ENCODE measurements around the gene PTTG1IP. TPM values are rescaled to one million over a fixed set of nuclear protein-coding genes. Genes with fewer than 3 reads are reported as not detected.
"Not testable (repeated sequence)": the region's sequence is repeated elsewhere in the genome, so short reads cannot be mapped to it uniquely, and the experiment has no call there.

Gene PTTG1IP
- total RNA-seq, 3 donors from 2014 or later, result 33.8 to 37.6 (median 34.6) TPM

GRCh38 chr21:44833663-44834062 lies 39.8 kb downstream of the PTTG1IP start:
- peaks cover 22% of the 10 kb centered on the region for H3K4me1 Mint-ChIP-seq (ENCODE audit: low read depth)
- peaks cover 1% of the 10 kb centered on the region for H3K9me3 Mint-ChIP-seq
- no peaks in the 10 kb centered on the region for H3K36me3 Mint-ChIP-seq (ENCODE audit: insufficient read depth)
- no peaks in the 10 kb centered on the region for H3K27me3 Mint-ChIP-seq (ENCODE audit: low read depth)
- no peak overlapping the region for H3K4me3 Mint-ChIP-seq
- DNase-seq (no peak), ATAC-seq (no peak)

DNA sequence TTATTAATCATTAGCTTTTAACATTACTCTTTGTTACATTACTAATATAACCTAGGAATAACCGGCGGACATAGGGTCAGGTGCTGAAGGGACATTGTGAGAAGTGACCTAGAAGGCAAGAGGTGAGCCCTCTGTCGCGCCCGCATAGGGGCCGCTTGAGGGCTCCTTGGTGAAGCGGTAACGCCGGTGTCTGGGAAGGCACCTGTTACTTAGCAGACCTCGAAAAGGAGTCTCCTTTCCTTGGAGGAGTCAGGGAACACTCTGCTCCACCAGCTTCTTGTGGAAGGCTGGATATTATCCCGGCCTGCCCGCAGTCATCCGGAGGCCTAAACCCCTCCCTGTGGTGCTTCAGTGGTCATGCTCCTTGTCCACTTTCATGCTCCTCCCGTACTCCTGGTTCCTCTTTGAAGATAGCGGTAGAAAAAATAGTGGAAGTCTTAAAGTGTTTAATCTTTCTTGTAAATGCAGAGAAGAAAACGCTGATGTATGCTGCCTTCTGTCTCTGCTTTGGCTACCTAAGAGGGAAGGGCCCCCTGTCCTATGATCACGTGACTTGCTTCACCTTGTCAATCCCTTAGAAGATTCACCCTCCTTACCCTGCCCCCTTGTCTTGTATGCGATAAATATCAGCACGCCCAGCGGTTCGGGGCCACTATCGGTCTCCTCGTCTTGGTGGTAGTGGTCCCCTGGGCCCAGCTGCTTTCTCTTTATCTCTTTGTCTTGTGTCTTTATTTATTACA lies 40.8 kb downstream of the PTTG1IP start:
- not testable (repeated sequence) for DNase-seq

DNA sequence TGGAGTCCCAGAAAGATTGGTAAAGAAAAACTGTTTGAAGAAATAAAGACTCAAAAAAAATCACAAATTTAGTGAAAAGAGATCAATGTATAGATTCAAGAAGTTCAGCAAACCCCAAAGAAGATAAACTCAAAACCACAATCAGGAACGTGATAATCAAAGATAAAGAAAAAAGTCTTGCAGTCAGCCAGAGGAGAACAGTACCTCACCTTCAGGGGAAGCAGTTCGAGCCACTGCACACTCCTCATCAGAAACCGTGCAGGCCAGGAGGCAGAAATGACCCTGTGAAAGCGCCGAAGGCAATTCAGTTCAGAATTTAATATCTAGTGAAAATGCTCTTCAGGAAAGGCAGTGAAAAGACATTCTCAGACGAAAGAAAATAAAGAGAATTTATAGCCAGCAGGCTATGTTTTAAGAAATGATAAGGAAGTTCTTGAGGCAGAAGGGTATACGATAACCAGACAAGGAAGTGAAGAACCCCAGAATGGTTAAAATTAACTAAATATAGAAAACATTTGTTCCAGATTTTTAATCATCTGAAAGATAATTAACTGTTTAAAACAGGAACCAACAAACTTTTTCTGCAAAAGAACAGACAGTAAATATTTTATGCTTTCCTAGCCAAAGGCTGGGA lies 42.1 kb downstream of the PTTG1IP start:
- ATAC-seq (no peak), DNase-seq (no peak)
- H3K27me3 Mint-ChIP-seq (ENCODE audit: low read depth), result no peaks in the 10 kb centered on the region
- H3K4me1 Mint-ChIP-seq (ENCODE audit: low read depth), result peaks cover 22% of the 10 kb centered on the region
- H3K4me3 Mint-ChIP-seq, result no peak overlapping the region
- peaks cover 19% of the 10 kb centered on the region for H3K9me3 Mint-ChIP-seq
- peaks cover 2% of the 10 kb centered on the region for H3K36me3 Mint-ChIP-seq (ENCODE audit: insufficient read depth)

More for the DNA sequence above, 40.8 kb downstream of the PTTG1IP start:
- Mint-ChIP-seq H3K9me3 (peaks cover 11% of the 10 kb centered on the region), H3K4me1 (ENCODE audit: low read depth) (peaks cover 22% of the 10 kb centered on the region)
- H3K36me3 Mint-ChIP-seq (ENCODE audit: insufficient read depth); H3K4me3 Mint-ChIP-seq; H3K27me3 Mint-ChIP-seq (ENCODE audit: low read depth); ATAC-seq: not testable (repeated sequence)

GRCh38 chr21:44829507-44830092 lies 43.9 kb downstream of the PTTG1IP start:
- no peak overlapping the region for H3K4me3 Mint-ChIP-seq
- peaks cover 2% of the 10 kb centered on the region for H3K36me3 Mint-ChIP-seq (ENCODE audit: insufficient read depth)
- DNase-seq, result no peak
- H3K4me1 Mint-ChIP-seq (ENCODE audit: low read depth), result peaks cover 22% of the 10 kb centered on the region
- H3K27me3 Mint-ChIP-seq (ENCODE audit: low read depth), result no peaks in the 10 kb centered on the region
- peaks cover 19% of the 10 kb centered on the region for H3K9me3 Mint-ChIP-seq
- peak; percentile 76 to 78 for ATAC-seq

- no peak for DNase-seq
- no peak overlapping the region for H3K4me3 Mint-ChIP-seq
- H3K4me1 Mint-ChIP-seq (ENCODE audit: low read depth), result peaks cover 22% of the 10 kb centered on the region
- H3K9me3 Mint-ChIP-seq, result peaks cover 22% of the 10 kb centered on the region
- no peak for ATAC-seq
- H3K27me3 Mint-ChIP-seq (ENCODE audit: low read depth), result no peaks in the 10 kb centered on the region
- peaks cover 2% of the 10 kb centered on the region for H3K36me3 Mint-ChIP-seq (ENCODE audit: insufficient read depth)
These were observed 45.0 kb downstream of the PTTG1IP start for GRCh38 chr21:44828362-44829056.

DNA sequence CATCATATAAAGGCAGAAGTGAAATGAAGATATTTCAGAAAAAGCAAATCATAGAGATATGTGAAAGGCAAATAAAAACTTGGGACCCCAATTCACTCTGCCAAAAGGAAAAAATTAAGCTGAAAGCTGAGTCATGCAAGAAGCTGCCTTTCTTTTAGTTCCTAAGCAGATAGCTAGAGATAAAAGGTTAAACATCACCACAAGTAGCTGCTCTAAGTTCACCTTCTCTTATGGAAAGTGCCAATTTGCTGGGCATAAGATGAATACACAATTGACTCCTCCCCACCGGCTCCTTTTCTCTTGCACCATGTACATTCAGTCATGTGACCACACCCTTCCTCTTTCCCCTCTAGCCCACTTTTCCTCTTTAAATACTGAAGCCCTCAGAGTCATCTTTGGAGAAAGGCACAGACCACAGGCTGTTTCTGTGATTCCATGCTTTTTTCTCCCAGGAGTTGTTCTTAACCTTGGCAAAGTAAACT lies 50.3 kb downstream of the PTTG1IP start:
- H3K9me3 Mint-ChIP-seq, result peaks cover 41% of the 10 kb centered on the region
- DNase-seq, result no peak
- H3K36me3 Mint-ChIP-seq (ENCODE audit: insufficient read depth), result peaks cover under 1% of the 10 kb centered on the region
- H3K4me3 Mint-ChIP-seq, result no peak overlapping the region
- peaks cover 1% of the 10 kb centered on the region for H3K4me1 Mint-ChIP-seq (ENCODE audit: low read depth)
- H3K27me3 Mint-ChIP-seq (ENCODE audit: low read depth), result no peaks in the 10 kb centered on the region
- no peak for ATAC-seq

- no peaks in the 10 kb centered on the region for H3K27me3 Mint-ChIP-seq (ENCODE audit: low read depth)
- H3K4me3 Mint-ChIP-seq, result no peak overlapping the region
- H3K36me3 Mint-ChIP-seq (ENCODE audit: insufficient read depth), result no peaks in the 10 kb centered on the region
- DNase-seq (no peak), ATAC-seq (no peak)
- peaks cover 35% of the 10 kb centered on the region for H3K9me3 Mint-ChIP-seq
- peaks cover 1% of the 10 kb centered on the region for H3K4me1 Mint-ChIP-seq (ENCODE audit: low read depth)
These were observed 50.9 kb downstream of the PTTG1IP start for GRCh38 chr21:44822484-44823178.

DNA sequence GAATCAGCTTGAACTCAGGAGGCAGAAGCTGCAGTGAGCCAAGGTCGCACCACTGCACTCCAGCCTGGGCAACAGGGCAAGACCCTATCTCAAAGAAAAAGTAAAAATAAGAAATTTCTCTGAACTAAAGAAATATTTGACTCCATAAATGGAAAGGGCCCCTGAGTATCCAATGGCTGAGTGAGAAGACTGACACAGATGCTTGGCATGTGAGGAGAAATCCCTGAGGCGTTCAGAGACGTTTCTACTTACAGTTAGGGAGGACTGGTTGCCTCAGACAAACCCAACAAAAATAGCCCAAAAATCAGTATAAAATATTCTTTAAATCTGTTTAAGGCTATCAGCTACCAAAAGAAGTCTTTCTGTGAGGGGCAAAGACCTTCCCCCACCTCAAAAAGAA lies 52.6 kb downstream of the PTTG1IP start:
- H3K27me3 Mint-ChIP-seq (ENCODE audit: low read depth), result no peaks in the 10 kb centered on the region
- DNase-seq (no peak), ATAC-seq (no peak)
- H3K4me1 Mint-ChIP-seq (ENCODE audit: low read depth), result peaks cover 10% of the 10 kb centered on the region
- no peak overlapping the region for H3K4me3 Mint-ChIP-seq
- H3K36me3 Mint-ChIP-seq (ENCODE audit: insufficient read depth), result no peaks in the 10 kb centered on the region
- peaks cover 28% of the 10 kb centered on the region for H3K9me3 Mint-ChIP-seq

DNA sequence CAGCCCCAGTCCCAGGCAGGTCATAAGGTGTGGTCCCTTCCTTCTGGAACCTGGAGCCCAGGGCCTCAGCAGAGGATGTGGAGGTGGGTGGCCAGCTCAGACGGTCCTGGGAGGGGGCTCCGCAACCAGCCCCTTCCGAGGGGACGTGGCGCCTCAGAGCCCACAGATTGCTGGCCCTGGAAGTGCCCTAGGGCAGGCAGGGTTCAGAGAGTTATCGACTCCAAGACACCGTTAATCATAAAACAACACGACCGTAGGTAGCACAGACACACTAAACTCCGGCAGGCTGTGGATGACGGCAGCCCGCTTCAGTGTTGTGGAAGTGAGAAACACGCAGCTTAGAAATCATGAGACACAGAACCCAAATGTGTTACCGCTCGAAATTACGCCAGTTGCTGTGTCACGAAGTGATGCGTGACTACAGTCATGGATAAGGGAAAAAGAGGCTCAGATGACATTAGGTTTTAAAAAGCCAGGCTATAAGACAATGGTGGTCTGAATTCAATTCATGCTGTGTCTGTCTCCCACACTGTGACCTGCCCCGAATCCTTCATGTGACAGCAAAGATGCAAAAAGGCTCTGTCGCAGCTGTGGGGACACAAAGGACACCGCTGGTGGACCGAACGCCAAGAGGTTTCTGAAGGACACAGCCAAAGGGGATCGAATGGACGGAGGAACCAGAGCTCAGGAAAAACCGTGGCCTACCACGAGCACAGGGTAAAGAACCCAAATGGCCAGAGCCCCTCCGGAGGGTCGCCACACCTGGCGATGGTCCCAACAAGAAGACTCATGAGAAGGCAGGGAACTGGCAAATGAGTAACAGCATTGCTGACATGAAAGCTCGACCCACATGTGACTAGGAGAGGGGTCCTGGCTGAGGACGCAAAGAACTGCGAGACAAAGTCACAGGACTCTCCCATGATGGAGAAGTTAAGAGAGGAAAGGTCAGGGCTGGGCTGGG lies 53.9 kb downstream of the PTTG1IP start:
- Mint-ChIP-seq H3K27me3 (ENCODE audit: low read depth) (no peaks in the 10 kb centered on the region), H3K9me3 (peaks cover 28% of the 10 kb centered on the region), H3K4me3 (peak overlapping the region; percentile 71), H3K4me1 (ENCODE audit: low read depth) (peaks cover 12% of the 10 kb centered on the region), H3K36me3 (ENCODE audit: insufficient read depth) (no peaks in the 10 kb centered on the region)
- ATAC-seq (no peak), DNase-seq (no peak)

GRCh38 chr21:44818640-44819011 lies 54.9 kb downstream of the PTTG1IP start:
- Mint-ChIP-seq H3K4me3 (peak overlapping the region; percentile 71), H3K4me1 (ENCODE audit: low read depth) (peaks cover 12% of the 10 kb centered on the region), H3K9me3 (peaks cover 25% of the 10 kb centered on the region), H3K27me3 (ENCODE audit: low read depth) (no peaks in the 10 kb centered on the region), H3K36me3 (ENCODE audit: insufficient read depth) (no peaks in the 10 kb centered on the region)
- DNase-seq (no peak), ATAC-seq (no peak)

DNA sequence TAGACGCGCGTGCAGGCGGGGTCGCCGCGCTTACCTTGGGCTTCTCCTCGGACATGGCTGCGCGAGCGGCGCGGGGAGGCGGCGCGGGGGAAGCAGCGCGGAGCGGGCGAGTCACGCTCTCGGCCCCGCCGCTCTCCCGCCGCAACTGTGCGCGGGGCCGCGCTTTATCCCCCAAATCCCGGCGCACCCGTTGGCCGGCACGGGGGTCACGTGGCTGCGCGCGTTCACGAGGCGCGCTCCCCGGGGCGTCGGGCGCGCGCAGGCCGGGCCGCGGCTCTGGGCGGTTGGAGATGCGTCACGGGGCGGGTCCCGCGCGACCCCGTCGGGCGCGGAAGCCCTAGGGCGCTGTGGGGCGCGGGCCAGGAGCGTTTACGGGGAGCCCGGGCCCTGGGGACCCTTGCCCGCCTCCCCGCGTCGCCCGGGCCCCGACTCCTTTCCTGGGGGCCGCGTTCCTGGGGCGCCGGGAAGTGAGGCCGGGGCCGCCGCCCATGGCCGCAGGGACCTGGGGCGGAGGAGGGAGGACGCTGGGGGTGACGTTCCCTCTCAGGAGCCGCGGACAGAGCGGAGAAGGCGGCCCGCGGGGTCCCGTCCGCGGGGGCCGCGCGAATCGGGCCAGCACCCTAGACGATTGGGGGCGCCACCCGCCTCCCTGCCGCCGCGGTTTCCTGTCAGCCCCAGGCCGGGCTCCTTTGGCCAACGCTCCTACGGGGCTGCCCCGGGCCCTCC lies 55.4 kb downstream of the PTTG1IP start, which contains the start of gene SUMO3:
Gene SUMO3, minus strand, starts transcription at position 149 of the 726 bp plus-strand sequence. Its CDS starts 94 bp downstream, at position 55.
- peaks cover 20% of the 10 kb centered on the region for H3K9me3 Mint-ChIP-seq
- ATAC-seq (peak; percentile 77 to 78), DNase-seq (peak; percentile 79)
- no peaks in the 10 kb centered on the region for H3K27me3 Mint-ChIP-seq (ENCODE audit: low read depth)
- peaks cover 12% of the 10 kb centered on the region for H3K4me1 Mint-ChIP-seq (ENCODE audit: low read depth)
- no peaks in the 10 kb centered on the region for H3K36me3 Mint-ChIP-seq (ENCODE audit: insufficient read depth)
- H3K4me3 Mint-ChIP-seq, result peak within 1 kb of the TSS; percentile 74

DNA sequence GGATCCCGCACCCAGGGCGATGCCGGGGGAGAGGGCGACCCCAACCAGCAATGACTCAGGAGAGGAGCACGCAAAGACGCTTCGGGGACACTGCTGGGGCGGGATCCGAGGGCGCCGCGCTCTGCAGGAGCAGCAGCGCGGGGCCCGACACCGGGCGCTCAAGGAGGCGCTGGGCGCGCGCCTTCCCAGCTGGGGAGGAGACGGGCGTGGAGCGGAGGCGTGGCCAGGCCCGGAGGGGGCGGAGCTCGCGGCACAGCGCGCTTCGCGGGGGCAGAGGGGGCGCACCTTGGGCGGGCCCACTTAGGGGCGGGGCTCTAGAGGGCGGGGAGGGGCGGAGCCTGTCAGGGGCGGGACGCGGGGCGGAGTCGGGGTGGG lies 56.0 kb downstream of the PTTG1IP start:
- H3K36me3 Mint-ChIP-seq (ENCODE audit: insufficient read depth), result peaks cover 2% of the 10 kb centered on the region
- H3K4me3 Mint-ChIP-seq, result peak overlapping the region; percentile 74
- peaks cover 13% of the 10 kb centered on the region for H3K4me1 Mint-ChIP-seq (ENCODE audit: low read depth)

More for the DNA sequence above, 56.0 kb downstream of the PTTG1IP start:
- ATAC-seq (peak; percentile 84 to 85), DNase-seq (peak; percentile 95)
- peaks cover 14% of the 10 kb centered on the region for H3K9me3 Mint-ChIP-seq
- no peaks in the 10 kb centered on the region for H3K27me3 Mint-ChIP-seq (ENCODE audit: low read depth)

Measured in activated T-cell treated with anti-CD3 and anti-CD28 coated beads, Interleukin-2, amount 50 U/mL, for 4 hours (primary cell).